H1 (cell line): ENCODE measurements around the gene CAMK2N2. TPM values are rescaled to one million over a fixed set of nuclear protein-coding genes. Genes with fewer than 3 reads are reported as not detected.
A peak's percentile ranks its signal among the peaks of the same experiment; 100 is the strongest.

Experiments used
- CTCF ChIA-PET: fragments of 300-600 bp; sonication (Branson Sonifier 250); formaldehyde crosslinking; loops from one replicate; lab custom pipeline; 2021; ENCODE audit not compliant: partially characterized antibody; lab: Charles Lee
- POLR2A ChIA-PET: fragments of 300-600 bp; sonication (Branson Sonifier 250); formaldehyde crosslinking; loops from one replicate; lab custom pipeline; 2021; ENCODE audit warnings: inconsistent platforms; ENCODE audit not compliant: partially characterized antibody; lab: Charles Lee
- DNase-seq, 2 experiments: peaks; one replicate each; pipeline versions ENCODE4 v3.0.0 to v3.0.0-alpha.2; 2010 to 2022; ENCODE audit warnings: low spot score in 2 of 2, low read depth in 1 of 2, mixed read lengths in 1 of 2
- FAIRE-seq: peaks from 2 replicates; lab custom pipeline; 2011; peaks lifted over from hg19 to GRCh38; lab: Jason Lieb, UNC
- H2AFZ ChIP-seq: 2 replicates; pipeline ENCODE4 v1.8.1; 2012; ENCODE audit warnings: low read length, inconsistent platforms
- H2AK5ac ChIP-seq: 2 replicates; pipeline ENCODE4 v1.6.1; 2013; ENCODE audit warnings: low read depth, low read length
- H2BK120ac ChIP-seq: replicated peaks from 2 replicates; pipeline ENCODE3; 2013; ENCODE audit warnings: low read depth, low read length, inconsistent platforms
- H2BK12ac ChIP-seq: 2 replicates; pipeline ENCODE4 v1.6.1; 2013; ENCODE audit warnings: low read depth, low read length
- H2BK15ac ChIP-seq: 2 replicates; pipeline ENCODE4 v1.6.1; 2013; ENCODE audit warnings: low read length
- H2BK20ac ChIP-seq: 2 replicates; pipeline ENCODE4 v1.6.1; 2013; ENCODE audit warnings: low read length
- H2BK5ac ChIP-seq: 2 replicates; pipeline ENCODE4 v1.6.1; 2013; ENCODE audit warnings: low read depth, low read length
- H3K14ac ChIP-seq: 2 replicates; pipeline ENCODE4 v1.6.1; 2013; ENCODE audit warnings: inconsistent platforms; ENCODE audit not compliant: insufficient read length
- H3K18ac ChIP-seq: 2 replicates; pipeline ENCODE4 v1.6.1; 2013; ENCODE audit warnings: low read length; ENCODE audit errors: extremely low read depth
- H3K23ac ChIP-seq: 2 replicates; pipeline ENCODE4 v1.6.1; 2013; ENCODE audit warnings: inconsistent platforms; ENCODE audit not compliant: insufficient read length
- H3K23me2 ChIP-seq: 2 replicates; pipeline ENCODE4 v1.6.1; 2013; ENCODE audit warnings: low read depth, low read length
- H3K27ac ChIP-seq: 2 replicates; pipeline ENCODE4 v1.6.1; 2011; ENCODE audit warnings: low read depth, low read length, inconsistent platforms
- H3K27me3 ChIP-seq, 4 experiments: replicated peaks in 1 of 4; 1 replicate in 1 of 4; 2 replicates in 3 of 4; pipeline versions ENCODE4 v1.6.1 to v1.8.1; 2011 to 2013; ENCODE audit warnings: low read length in 3 of 4, mild to moderate bottlenecking in 3 of 4, inconsistent platforms in 2 of 4, mixed read lengths in 2 of 4, moderate library complexity in 1 of 4; ENCODE audit not compliant: control insufficient read depth in 3 of 4, insufficient read depth in 3 of 4; ENCODE audit errors: extremely low read depth in 1 of 4
- H3K36me3 ChIP-seq, 4 experiments: 2 replicates each; pipeline versions ENCODE4 v1.6.1 to v1.8.1; 2011 to 2013; ENCODE audit warnings: mild to moderate bottlenecking in 4 of 4, low read length in 3 of 4, moderate library complexity in 2 of 4, control low read depth in 1 of 4, inconsistent platforms in 1 of 4; ENCODE audit not compliant: insufficient read depth in 4 of 4, control insufficient read depth in 2 of 4
- H3K4ac ChIP-seq: replicated peaks from 2 replicates; pipeline ENCODE3; 2013; ENCODE audit warnings: low read length, low read depth, mixed read lengths, inconsistent platforms; ENCODE audit not compliant: insufficient read length
- H3K4me1 ChIP-seq, 4 experiments: replicated peaks in 1 of 4; 1 replicate in 1 of 4; 2 replicates in 3 of 4; pipeline versions ENCODE4 v1.6.1 to v1.8.1; 2011 to 2013; ENCODE audit warnings: low read length in 3 of 4, inconsistent platforms in 2 of 4, mixed read lengths in 1 of 4; ENCODE audit not compliant: insufficient read depth in 4 of 4, control insufficient read depth in 3 of 4
- H3K4me2 ChIP-seq, 2 experiments: 2 replicates each; pipeline versions ENCODE4 v1.6.1 to v1.8.1; 2011 to 2013; ENCODE audit warnings: low read depth in 2 of 2, low read length in 2 of 2, control low read depth in 1 of 2, inconsistent platforms in 1 of 2, mild to moderate bottlenecking in 1 of 2; ENCODE audit not compliant: insufficient read depth in 1 of 2
- H3K4me3 ChIP-seq, 4 experiments: fragments of 200-600, 300-600 bp in 1 of 4; sonication (generic), shearing (Covaris generic), sonication (Bioruptor Twin) in 1 of 4; 2 replicates each; pipeline versions ENCODE4 v1.5.1 to v1.8.1; 2011 to 2016; ENCODE audit warnings: low read length in 4 of 4, low read depth in 3 of 4, control low read depth in 2 of 4, inconsistent platforms in 2 of 4, mild to moderate bottlenecking in 2 of 4, mixed read lengths in 1 of 4, moderate library complexity in 1 of 4; ENCODE audit not compliant: insufficient read depth in 2 of 4; ENCODE audit errors: extremely low read depth in 1 of 4
- H3K56ac ChIP-seq: replicated peaks from 2 replicates; pipeline ENCODE3; 2013; ENCODE audit warnings: low read depth, mild to moderate bottlenecking, mixed read lengths, low read length, inconsistent platforms; ENCODE audit not compliant: insufficient read length
- H3K79me1 ChIP-seq: 2 replicates; pipeline ENCODE4 v1.6.1; 2013; ENCODE audit warnings: low read depth, low read length, control low read depth
- H3K79me2 ChIP-seq, 2 experiments: 2 replicates each; pipeline versions ENCODE4 v1.6.1 to v1.8.1; 2012 to 2013; ENCODE audit warnings: low read length in 2 of 2, mild to moderate bottlenecking in 2 of 2, inconsistent platforms in 1 of 2; ENCODE audit not compliant: insufficient read depth in 2 of 2, control insufficient read depth in 1 of 2
- H3K9ac ChIP-seq, 4 experiments: replicated peaks in 1 of 4; 1 replicate in 1 of 4; 2 replicates in 3 of 4; pipeline versions ENCODE4 v1.6.1 to v1.8.1; 2011 to 2013; ENCODE audit warnings: low read depth in 3 of 4, low read length in 3 of 4, control low read depth in 2 of 4, mild to moderate bottlenecking in 2 of 4, moderate library complexity in 2 of 4, inconsistent platforms in 1 of 4; ENCODE audit errors: extremely low read depth in 1 of 4
- H3K9me3 ChIP-seq, 2 experiments: 2 replicates each; pipeline versions ENCODE4 v1.6.1 to v1.8.1; 2012 to 2013; ENCODE audit warnings: mild to moderate bottlenecking in 2 of 2, moderate library complexity in 2 of 2, control low read depth in 1 of 2, inconsistent platforms in 1 of 2, low read depth in 1 of 2, low read length in 1 of 2, mixed read lengths in 1 of 2; ENCODE audit not compliant: insufficient read depth in 2 of 2
- H4K20me1 ChIP-seq, 2 experiments: replicated peaks in 1 of 2; 2 replicates each; pipeline versions ENCODE3 to v1.8.1; 2011 to 2013; ENCODE audit warnings: inconsistent platforms in 2 of 2, low read length in 2 of 2, mild to moderate bottlenecking in 1 of 2; ENCODE audit not compliant: insufficient read depth in 2 of 2, control insufficient read depth in 1 of 2
- H4K5ac ChIP-seq: 2 replicates; pipeline ENCODE4 v1.6.1; 2013; ENCODE audit warnings: low read length, low read depth, mixed read lengths, inconsistent platforms; ENCODE audit not compliant: insufficient read length
- H4K8ac ChIP-seq: 2 replicates; pipeline ENCODE4 v1.8.0; 2013; ENCODE audit warnings: mild to moderate bottlenecking, moderate library complexity, low read length, inconsistent platforms; ENCODE audit not compliant: insufficient read depth; ENCODE audit errors: extremely low read depth
- H4K91ac ChIP-seq: replicated peaks from 2 replicates; pipeline ENCODE3; 2013; ENCODE audit warnings: low read length, mixed read lengths, inconsistent platforms; ENCODE audit not compliant: insufficient read length
- BCL11A ChIP-seq, 2 experiments: IDR thresholded peaks; one replicate each; pipeline ENCODE4 v1.6.1; 2011; ENCODE audit warnings: low read depth in 2 of 2, low read length in 2 of 2, mild to moderate bottlenecking in 2 of 2
- CHD2 ChIP-seq: IDR thresholded peaks from 2 replicates; pipeline ENCODE4 v1.6.1; 2012; ENCODE audit warnings: low read length, improper control_type of control experiment
- CTBP2 ChIP-seq: IDR thresholded peaks from 2 replicates; pipeline ENCODE4 v1.7.0; 2011; ENCODE audit warnings: borderline replicate concordance, mild to moderate bottlenecking, moderate library complexity, mixed read lengths, low read length; ENCODE audit not compliant: insufficient read depth, insufficient read length
- JUN ChIP-seq: IDR thresholded peaks from 2 replicates; pipeline ENCODE4 v1.6.1; 2011; ENCODE audit warnings: low read depth, mild to moderate bottlenecking, improper control_type of control experiment, low read length
- KDM1A ChIP-seq: fragments of 200-600, 300-600 bp; sonication (generic); IDR thresholded peaks from 2 replicates; pipeline ENCODE4 v1.7.1; 2016; ENCODE audit warnings: mild to moderate bottlenecking, low read length, borderline replicate concordance
- SP1 ChIP-seq: IDR thresholded peaks from 2 replicates; pipeline ENCODE4 v1.6.1; 2011; ENCODE audit warnings: low read depth, low read length
- SRF ChIP-seq: IDR thresholded peaks from 2 replicates; pipeline ENCODE4 v1.6.1; 2011; ENCODE audit warnings: mild to moderate bottlenecking, low read depth, low read length, moderate library complexity
- TAF7 ChIP-seq: optimal IDR thresholded peaks from 2 replicates; pipeline ENCODE3; 2011; ENCODE audit warnings: low read depth, mild to moderate bottlenecking, inconsistent platforms, low read length, moderate library complexity, borderline replicate concordance
- USF2 ChIP-seq: IDR thresholded peaks from 2 replicates; pipeline ENCODE4 v1.6.1; 2011; ENCODE audit warnings: low read length, improper control_type of control experiment
- WGBS, 2 experiments: shearing (Covaris generic) in 1 of 2; methylation state at CpG; one replicate each; pipeline versions ENCODE4 v1.1.6 to v1.1.7; 2013 to 2015; ENCODE audit warnings: low lambda C conversion rate in 2 of 2, mixed read lengths in 2 of 2, inconsistent platforms in 1 of 2, low coverage in 1 of 2, missing lambda C conversion rate in 1 of 2; ENCODE audit not compliant: insufficient replicate concordance in 2 of 2, insufficient coverage in 1 of 2, insufficient read length in 1 of 2; ENCODE audit errors: extremely low coverage in 1 of 2, missing lambda C conversion rate in 1 of 2; 5-methylcytosine and 5-hydroxymethylcytosine counted together
- polyA plus RNA-seq, 7 experiments: library from polyadenylated mRNA; depleted of rRNA in 3 of 7; stranded (reverse) in 5 of 7; unstranded in 2 of 7; fragments of >200 nt in 5 of 7; fragments of 200-250 nt in 2 of 7; gene quantifications; 1 replicate in 5 of 7; 2 replicates in 1 of 7; 4 replicates in 1 of 7; pipeline versions ENCODE4 v1.2.1 to v1.2.3, GENCODE V29; 2011 to 2013; ENCODE audit warnings: missing spikeins in 2 of 7, mixed read lengths in 2 of 7
- total RNA-seq: library from RNA; stranded (reverse); fragmentation: NEBNext Ultra II Directional; extraction: Animal tissue kit (Norgen Biotek cat#: 25700); gene quantifications from 2 replicates; pipeline ENCODE4 v1.2.1, GENCODE V29; 2021

Gene CAMK2N2
- total and polyA plus RNA-seq, 2 of the 8 experiments (the other 6 are each of a cell fraction or from before 2014, with no cell fraction given) = 4.0 to 17.7 TPM

- Histone ChIP-seq H3K4me2 (no peak overlapping the region), H3K18ac (no peak overlapping the region), H4K5ac (no peak overlapping the region), H2AK5ac (no peak overlapping the region), H3K4ac (no peak overlapping the region), H2AFZ (no peak overlapping the region), H3K4me1 (no peaks in the 10 kb centered on the region), H2BK120ac (no peak overlapping the region), H3K79me2 (no peaks in the 10 kb centered on the region), H3K27me3 (no peaks in the 10 kb centered on the region), H4K91ac (peak overlapping the region; percentile 54), H3K23ac (no peak overlapping the region), H3K9ac (no peak overlapping the region), H2BK12ac (no peak overlapping the region), H3K36me3 (no peaks in the 10 kb centered on the region), H4K20me1 (no peaks in the 10 kb centered on the region), H2BK20ac (no peak overlapping the region), H3K79me1 (no peaks in the 10 kb centered on the region), H3K27ac (no peak overlapping the region), H4K8ac (peak overlapping the region; percentile 64; the same call in 1 of the 2 replicates), H3K4me3 (no peak overlapping the region), H3K56ac (no peak overlapping the region), H2BK15ac (no peak overlapping the region), H3K23me2 (no peaks in the 10 kb centered on the region), H3K14ac (no peak overlapping the region), H2BK5ac (no peak overlapping the region), H3K9me3 (no peaks in the 10 kb centered on the region)
- DNase-seq = no peak
- FAIRE-seq = no peak
- 91% methylated on average over 21 of the region's 22 CpGs; no CpG with 5 or more reads in 1 of the 2 experiments for WGBS, 2 experiments
- ChIA-PET CTCF (interaction anchor here (0.6 to 8.3 kb wide), 14 partner anchors 8 to 393 kb away, joined by 3 to 52 read pairs (median 4); partner anchors contain the start of genes CAMK2N2, EEF1AKMT4 and VWA5B2), POLR2A (interaction anchor here (0.6 to 1.1 kb wide), 3 partner anchors 35 to 105 kb away, joined by 3 read pairs; partner anchors contain the start of gene ABCF3)
- TF ChIP-seq SP1 (no peak), CTBP2 (no peak), JUN (no peak), SRF (no peak), USF2 (no peak), KDM1A (no peak), BCL11A (IDR thresholded peaks at IDR 0.05; ENCODE audit: low read depth in 2 of 2, low read length in 2 of 2) (no peak), CHD2 (no peak), TAF7 (no peak)
Measured at GRCh38 chr3:184291044-184291737, 29.8 kb upstream of the CAMK2N2 start.
